C4-2B (cell line): ENCODE results near the gene SPO11.

Source experiments
- CTCF ChIP-seq: fragments of 450-650 bp; conservative IDR thresholded peaks from 2 replicates; pipeline ENCODE4 v1.5.1; 2017; ENCODE audit warnings: mild to moderate bottlenecking
- ZFX ChIP-seq: fragments of 450-650 bp; IDR thresholded peaks from 2 replicates; pipeline ENCODE4 v1.6.1; 2017

GRCh38 chr20:57306747-57307146, 22.9 kb upstream of the SPO11 start:
- TF ChIP-seq CTCF (no peak), ZFX (no peak)
